ENCODE measurements around the gene CYP2R1. TPM values are rescaled to one million over a fixed set of nuclear protein-coding genes. Genes with fewer than 3 reads are reported as not detected.
"Not testable (repeated sequence)": the region's sequence is repeated elsewhere in the genome, so short reads cannot be mapped to it uniquely, and the experiment has no call there.

The CYP2R1 gene
- total RNA-seq, 1 donor from 2014 or later: 13.7 TPM

DNA sequence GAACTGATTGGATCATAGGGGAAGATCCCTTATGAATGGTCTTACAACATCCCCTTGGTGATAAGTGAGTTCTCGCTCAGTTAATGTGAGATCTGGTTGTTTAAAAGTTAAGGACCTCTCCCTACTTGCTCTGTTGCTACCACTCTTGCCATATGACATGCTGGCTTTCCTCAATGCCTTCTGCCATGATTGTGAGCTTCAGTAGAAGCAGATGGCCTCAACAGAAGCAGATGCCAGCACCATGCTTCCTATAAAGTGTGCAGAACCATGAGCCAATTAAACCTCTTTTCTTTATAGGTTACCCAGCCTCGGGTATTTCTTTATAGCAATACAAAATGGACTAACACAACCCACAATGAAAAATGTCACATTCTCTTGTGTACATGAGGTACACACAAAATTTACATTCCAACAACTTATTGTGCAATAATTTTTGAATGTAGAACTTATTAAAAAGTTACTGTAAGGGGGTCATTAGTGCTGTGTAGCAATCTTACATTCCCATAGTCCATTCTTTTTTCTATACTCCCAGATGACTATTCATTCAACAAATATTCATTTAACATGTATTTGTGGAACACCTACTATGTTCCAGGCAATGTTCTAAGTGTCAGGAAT is 10.3 kb downstream of the CYP2R1 start:
- Mint-ChIP-seq H3K36me3 (ENCODE audit: low read depth) (peaks cover 61% of the 10 kb centered on the region), H3K27ac (no peak overlapping the region), H3K4me3 (no peak overlapping the region), H3K4me1 (peaks cover 6% of the 10 kb centered on the region), H3K9me3 (peaks cover 8% of the 10 kb centered on the region), H3K27me3 (no peaks in the 10 kb centered on the region)
- DNase-seq: no peak
- intact Hi-C loops (cut with micrococcal nuclease): no loop called here

DNA sequence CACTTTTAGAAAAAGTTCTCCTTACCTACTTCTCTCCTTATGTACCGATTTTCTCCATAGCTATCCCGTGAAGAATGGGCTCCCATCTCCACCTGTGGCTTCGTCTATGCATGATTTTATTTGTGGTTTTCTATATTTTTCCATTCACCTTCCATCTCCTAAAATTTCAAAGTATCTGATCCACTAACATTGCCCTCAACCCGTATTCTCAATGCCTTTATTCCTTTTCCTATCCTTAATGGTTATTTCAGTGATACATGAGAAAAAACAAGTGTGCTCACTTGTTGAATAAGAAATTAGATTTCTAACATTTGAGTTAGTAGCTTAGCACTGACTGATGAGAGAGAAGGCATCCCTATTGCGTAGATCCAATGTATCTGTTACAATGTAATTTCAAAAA is 16.9 kb downstream of the CYP2R1 start:
- intact Hi-C loops (cut with micrococcal nuclease): no loop called here

DNA sequence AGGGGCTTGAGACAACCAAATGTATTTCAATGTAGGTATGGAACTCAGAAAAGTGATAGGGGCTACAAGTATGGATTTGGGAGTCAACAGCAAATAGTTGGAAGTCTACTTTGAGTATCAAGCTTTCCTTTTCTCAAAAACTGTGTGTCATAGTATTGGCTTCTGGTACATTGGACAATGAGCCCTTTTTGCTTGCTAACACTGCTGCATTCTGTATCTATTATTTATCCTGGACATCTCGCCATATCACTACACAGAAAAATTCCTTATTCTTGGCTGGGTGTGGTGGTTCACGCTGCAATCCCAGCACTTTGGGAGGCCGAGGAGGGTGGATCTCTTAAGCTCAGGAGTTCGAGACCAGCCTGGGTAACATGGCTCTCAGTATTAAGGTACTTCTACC is 18.4 kb downstream of the CYP2R1 start:
- no peak overlapping the region for H3K27ac Mint-ChIP-seq
- peaks cover 8% of the 10 kb centered on the region for H3K4me1 Mint-ChIP-seq
- H3K27me3 Mint-ChIP-seq: no peaks in the 10 kb centered on the region
- no peak overlapping the region for H3K4me3 Mint-ChIP-seq
- no peaks in the 10 kb centered on the region for H3K9me3 Mint-ChIP-seq
- H3K36me3 Mint-ChIP-seq (ENCODE audit: low read depth): peaks cover 74% of the 10 kb centered on the region
- intact Hi-C loops (cut with micrococcal nuclease): no loop called here
- no peak for DNase-seq

More for the DNA sequence above, 16.9 kb downstream of the CYP2R1 start:
- no peak for DNase-seq
- no peak overlapping the region for H3K4me3 Mint-ChIP-seq
- H3K27me3 Mint-ChIP-seq: no peaks in the 10 kb centered on the region
- H3K4me1 Mint-ChIP-seq: peaks cover 8% of the 10 kb centered on the region
- peaks cover 73% of the 10 kb centered on the region for H3K36me3 Mint-ChIP-seq (ENCODE audit: low read depth)
- no peaks in the 10 kb centered on the region for H3K9me3 Mint-ChIP-seq
- H3K27ac Mint-ChIP-seq: no peak overlapping the region

DNA sequence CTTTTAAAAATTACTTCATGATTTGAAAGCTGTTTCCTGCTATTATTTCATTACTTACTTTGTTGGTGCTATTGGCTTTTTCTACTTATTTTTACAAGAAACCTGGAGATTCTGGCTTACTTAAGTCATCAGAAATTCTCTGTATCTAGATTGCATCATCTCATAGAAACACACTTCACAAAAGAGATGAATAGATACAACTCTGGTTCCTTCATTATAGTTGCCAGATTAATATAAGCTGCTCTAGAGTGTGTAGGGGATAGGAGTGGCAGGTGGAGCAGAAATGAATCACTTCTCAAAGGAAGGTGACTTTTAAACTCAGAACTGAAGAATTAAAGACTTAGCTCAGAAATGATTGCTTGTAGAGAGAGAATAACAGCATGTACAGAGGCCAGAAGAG is 20.0 kb downstream of the CYP2R1 start:
- Mint-ChIP-seq H3K27me3 (no peaks in the 10 kb centered on the region), H3K4me3 (no peak overlapping the region), H3K4me1 (peaks cover 10% of the 10 kb centered on the region), H3K27ac (no peak overlapping the region), H3K36me3 (ENCODE audit: low read depth) (peaks cover 71% of the 10 kb centered on the region), H3K9me3 (no peaks in the 10 kb centered on the region)
- intact Hi-C loops (cut with micrococcal nuclease): no loop called here
- DNase-seq: no peak

DNA sequence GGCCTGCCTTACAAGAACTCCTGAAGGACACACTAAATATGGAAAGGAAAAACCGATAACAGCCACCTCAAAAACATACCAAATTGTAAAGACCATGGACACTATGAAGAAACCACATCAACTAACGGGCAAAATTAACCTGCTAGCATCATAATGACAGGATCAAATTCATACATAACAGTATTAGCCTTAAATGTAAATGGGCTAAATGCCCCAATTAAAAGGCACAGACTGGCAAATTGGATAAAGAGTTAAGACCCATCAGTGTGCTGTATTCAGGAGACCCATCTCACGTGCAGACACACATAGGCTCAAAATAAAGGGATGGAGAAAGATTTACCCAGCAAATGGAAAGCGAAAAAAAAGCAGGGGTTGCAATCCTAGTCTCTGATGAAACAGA is 28.3 kb downstream of the CYP2R1 start:
- DNase-seq; H3K27me3 Mint-ChIP-seq; intact Hi-C loops (cut with micrococcal nuclease); H3K4me3 Mint-ChIP-seq: not testable (repeated sequence)
- peaks cover 11% of the 10 kb centered on the region for H3K4me1 Mint-ChIP-seq
- H3K9me3 Mint-ChIP-seq: peaks cover 18% of the 10 kb centered on the region
- peak overlapping the region; percentile 18 for H3K27ac Mint-ChIP-seq
- H3K36me3 Mint-ChIP-seq (ENCODE audit: low read depth): peaks cover 65% of the 10 kb centered on the region

DNA sequence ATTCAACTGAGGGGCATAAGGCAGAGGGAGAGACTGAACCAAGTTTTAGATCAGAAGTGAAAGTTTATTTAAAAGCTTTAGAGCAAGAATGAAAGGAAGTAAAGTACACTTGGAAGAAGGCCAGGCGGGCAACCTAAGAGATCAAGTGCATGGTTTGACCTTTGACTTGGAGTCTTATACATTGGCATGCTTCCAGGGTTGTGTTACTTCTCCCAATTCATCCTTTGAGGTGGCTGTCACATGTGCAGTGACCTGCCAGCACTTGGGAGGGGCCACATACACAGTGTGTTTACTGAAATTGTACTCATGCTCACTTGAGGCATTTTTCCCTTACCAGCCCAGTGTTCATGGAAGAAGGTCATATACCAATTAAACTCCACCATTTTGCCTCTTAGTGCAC is 30.4 kb downstream of the CYP2R1 start:
- no peaks in the 10 kb centered on the region for H3K27me3 Mint-ChIP-seq
- DNase-seq: no peak
- H3K4me1 Mint-ChIP-seq: peaks cover 12% of the 10 kb centered on the region
- intact Hi-C loops (cut with micrococcal nuclease): no loop called here
- no peak overlapping the region for H3K27ac Mint-ChIP-seq
- H3K4me3 Mint-ChIP-seq: no peak overlapping the region
- H3K36me3 Mint-ChIP-seq (ENCODE audit: low read depth): peaks cover 63% of the 10 kb centered on the region
- peaks cover 18% of the 10 kb centered on the region for H3K9me3 Mint-ChIP-seq

DNA sequence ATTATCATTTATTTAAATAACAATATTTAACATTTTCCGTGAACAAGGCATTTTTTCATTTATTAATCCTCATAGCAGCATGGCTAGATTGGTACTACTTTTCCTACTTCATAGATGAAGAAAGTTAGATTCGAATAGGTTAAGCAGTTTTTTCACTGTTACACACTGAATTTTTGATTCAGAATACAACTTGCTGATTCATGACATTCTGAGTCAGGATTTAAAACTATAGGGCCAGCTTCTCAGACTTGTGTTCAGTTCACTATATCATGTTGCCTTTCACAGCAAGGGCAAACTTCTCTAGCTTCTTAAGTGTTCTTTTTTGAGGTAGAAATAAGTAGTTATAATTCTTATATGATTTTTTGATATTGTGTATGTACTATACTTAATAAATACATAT is 31.5 kb downstream of the CYP2R1 start:
- Mint-ChIP-seq H3K9me3 (peaks cover 22% of the 10 kb centered on the region), H3K4me1 (peaks cover 13% of the 10 kb centered on the region), H3K27ac (no peak overlapping the region), H3K4me3 (no peak overlapping the region), H3K36me3 (ENCODE audit: low read depth) (peaks cover 66% of the 10 kb centered on the region), H3K27me3 (no peaks in the 10 kb centered on the region)
- no peak for DNase-seq
- intact Hi-C loops (cut with micrococcal nuclease): no loop called here

DNA sequence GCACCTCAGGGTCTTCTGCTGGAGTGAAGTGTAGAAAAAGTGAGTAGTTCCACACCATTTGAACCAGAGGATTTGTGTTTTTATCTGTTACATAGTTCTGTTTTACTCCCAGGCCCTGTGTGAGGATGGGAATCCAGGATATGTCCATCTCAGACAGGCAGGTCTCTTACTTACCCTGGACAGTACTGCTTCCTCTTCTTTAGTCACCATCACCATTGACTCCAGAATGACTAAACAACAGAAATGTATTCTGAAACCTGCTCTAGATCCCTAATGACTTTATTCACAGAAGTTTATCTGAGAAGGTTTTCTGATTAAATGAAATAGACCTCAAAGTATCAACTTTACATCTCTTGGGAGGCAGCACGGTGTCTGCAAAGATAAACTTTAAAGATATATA is 33.6 kb downstream of the CYP2R1 start:
- H3K4me1 Mint-ChIP-seq: peaks cover 11% of the 10 kb centered on the region
- peaks cover 18% of the 10 kb centered on the region for H3K9me3 Mint-ChIP-seq
- no peak for DNase-seq
- peaks cover 66% of the 10 kb centered on the region for H3K36me3 Mint-ChIP-seq (ENCODE audit: low read depth)
- no peak overlapping the region for H3K4me3 Mint-ChIP-seq
- intact Hi-C loops (cut with micrococcal nuclease): no loop called here
- no peaks in the 10 kb centered on the region for H3K27me3 Mint-ChIP-seq
- no peak overlapping the region for H3K27ac Mint-ChIP-seq

DNA sequence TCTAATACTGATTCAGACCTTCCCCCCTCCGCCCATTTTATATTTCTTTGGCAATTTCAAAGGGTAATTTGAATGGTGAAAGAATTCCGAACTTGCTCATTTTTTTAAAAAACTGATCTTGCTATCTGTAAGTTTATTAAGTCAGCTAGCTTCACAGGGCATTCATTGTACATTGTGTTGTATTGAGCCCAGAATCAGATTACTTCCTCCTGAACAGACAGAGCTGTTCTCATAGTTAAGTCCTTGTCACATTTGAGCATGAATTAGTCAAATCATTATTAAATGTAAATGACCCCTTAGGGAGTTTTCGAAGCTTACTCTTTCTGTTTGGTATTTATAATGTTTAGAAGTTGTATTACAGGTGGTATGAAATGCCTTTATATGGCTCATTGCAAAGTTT is 34.4 kb downstream of the CYP2R1 start:
- H3K4me3 Mint-ChIP-seq: no peak overlapping the region
- peaks cover 11% of the 10 kb centered on the region for H3K4me1 Mint-ChIP-seq
- H3K9me3 Mint-ChIP-seq: peaks cover 18% of the 10 kb centered on the region
- intact Hi-C loops (cut with micrococcal nuclease): no loop called here
- H3K27me3 Mint-ChIP-seq: no peaks in the 10 kb centered on the region
- no peak for DNase-seq
- peaks cover 68% of the 10 kb centered on the region for H3K36me3 Mint-ChIP-seq (ENCODE audit: low read depth)
- no peak overlapping the region for H3K27ac Mint-ChIP-seq

DNA sequence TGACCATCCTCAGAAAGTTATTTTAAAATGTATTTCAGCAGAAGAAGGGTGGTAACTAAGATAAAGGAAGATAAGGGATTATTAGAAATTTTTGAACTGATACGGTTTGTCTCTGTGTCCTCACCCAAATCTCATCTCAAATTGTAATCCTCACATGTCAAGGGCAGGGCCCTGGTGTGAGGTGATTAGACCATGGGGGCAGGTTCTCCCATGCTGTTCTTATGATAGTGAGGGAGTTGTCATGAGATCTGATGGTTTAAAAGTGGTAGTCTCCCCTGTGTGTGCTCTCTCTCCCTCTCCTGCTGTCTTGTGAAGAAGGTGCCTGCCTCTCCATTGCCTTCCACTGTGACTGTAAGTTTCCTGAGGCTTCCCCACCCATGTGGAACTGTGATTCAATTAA is 36.1 kb downstream of the CYP2R1 start:
- no peak for DNase-seq
- Mint-ChIP-seq H3K4me3 (no peak overlapping the region), H3K36me3 (ENCODE audit: low read depth) (peaks cover 67% of the 10 kb centered on the region), H3K4me1 (peaks cover 12% of the 10 kb centered on the region), H3K9me3 (peaks cover 15% of the 10 kb centered on the region), H3K27ac (no peak overlapping the region), H3K27me3 (no peaks in the 10 kb centered on the region)
- intact Hi-C loops (cut with micrococcal nuclease): no loop called here

DNA sequence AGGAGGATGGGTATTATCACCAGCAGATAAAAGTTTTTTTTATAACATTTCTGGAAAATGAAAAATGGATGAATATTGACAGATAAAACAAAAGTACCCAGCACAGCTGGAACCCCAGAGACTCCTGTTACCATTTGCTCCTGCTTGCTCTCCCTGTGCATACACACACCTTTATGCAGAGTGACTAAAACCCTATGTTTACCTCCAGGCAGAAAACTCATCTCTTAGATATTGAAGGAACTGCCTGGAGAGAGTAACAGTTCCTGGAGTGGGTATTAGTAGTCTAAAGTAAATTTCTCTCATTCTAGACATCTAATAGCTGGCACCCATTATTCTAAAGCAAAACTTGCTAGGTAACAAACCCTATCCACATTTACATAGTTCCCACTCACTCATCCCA is 38.0 kb downstream of the CYP2R1 start:
- Mint-ChIP-seq H3K36me3 (ENCODE audit: low read depth) (peaks cover 75% of the 10 kb centered on the region), H3K27ac (no peak overlapping the region), H3K4me1 (peaks cover 12% of the 10 kb centered on the region), H3K27me3 (no peaks in the 10 kb centered on the region), H3K4me3 (no peak overlapping the region), H3K9me3 (peaks cover 15% of the 10 kb centered on the region)
- DNase-seq: no peak
- intact Hi-C loops (cut with micrococcal nuclease): no loop called here

DNA sequence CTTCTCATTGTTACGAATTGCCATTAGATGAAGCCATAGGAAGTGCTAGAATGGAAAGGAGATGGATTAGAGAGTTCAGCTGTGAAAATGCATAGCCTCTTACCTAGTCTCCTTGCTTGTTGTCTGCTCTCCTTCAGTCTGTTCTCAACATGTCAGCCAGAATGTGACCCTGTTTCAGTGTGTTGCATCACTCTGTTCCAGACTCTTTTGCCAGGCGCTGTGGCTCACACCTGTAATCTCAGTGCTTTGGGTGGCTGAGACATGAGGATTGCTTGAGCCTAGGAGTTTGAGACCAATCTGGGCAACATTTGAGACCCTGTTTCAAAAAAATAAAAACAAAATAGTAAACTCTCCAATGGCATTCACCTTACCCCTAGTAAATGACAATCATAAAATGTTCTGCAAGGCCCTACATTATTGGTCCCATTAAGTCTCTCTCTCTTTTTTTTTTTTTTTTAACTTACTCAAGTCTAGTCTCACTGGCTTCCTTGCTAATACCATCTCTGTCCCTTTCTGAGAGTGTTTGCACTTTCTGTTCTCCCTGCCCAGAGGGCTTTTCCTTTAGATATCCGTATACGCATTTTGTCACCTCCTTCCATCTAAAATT is 39.4 kb downstream of the CYP2R1 start:
- Mint-ChIP-seq H3K27ac (peak overlapping the region; percentile 2), H3K9me3 (peaks cover 15% of the 10 kb centered on the region), H3K36me3 (ENCODE audit: low read depth) (peaks cover 75% of the 10 kb centered on the region), H3K4me3 (no peak overlapping the region), H3K27me3 (no peaks in the 10 kb centered on the region), H3K4me1 (peaks cover 12% of the 10 kb centered on the region)
- intact Hi-C loops (cut with micrococcal nuclease): no loop called here
- DNase-seq: no peak

DNA sequence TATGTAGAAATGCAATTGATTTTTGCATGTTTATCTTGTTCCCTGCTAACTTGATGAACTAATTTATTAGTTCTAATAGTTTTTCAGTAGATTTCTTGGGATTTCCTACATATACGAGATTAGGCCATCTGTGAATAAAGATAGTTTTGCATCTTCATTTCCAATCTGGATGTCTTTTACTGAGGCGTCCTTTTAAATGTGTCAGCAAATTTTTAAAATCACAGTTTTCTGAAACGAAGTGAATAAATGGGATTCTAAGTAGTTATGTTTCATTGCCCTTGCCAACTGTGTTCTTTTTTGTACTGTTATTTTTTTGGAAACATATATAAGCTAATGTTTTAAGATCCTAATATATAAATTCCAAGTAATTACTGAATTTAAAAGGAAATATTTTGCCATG is 50.0 kb downstream of the CYP2R1 start:
- peaks cover 20% of the 10 kb centered on the region for H3K9me3 Mint-ChIP-seq
- H3K4me1 Mint-ChIP-seq: no peaks in the 10 kb centered on the region

DNA sequence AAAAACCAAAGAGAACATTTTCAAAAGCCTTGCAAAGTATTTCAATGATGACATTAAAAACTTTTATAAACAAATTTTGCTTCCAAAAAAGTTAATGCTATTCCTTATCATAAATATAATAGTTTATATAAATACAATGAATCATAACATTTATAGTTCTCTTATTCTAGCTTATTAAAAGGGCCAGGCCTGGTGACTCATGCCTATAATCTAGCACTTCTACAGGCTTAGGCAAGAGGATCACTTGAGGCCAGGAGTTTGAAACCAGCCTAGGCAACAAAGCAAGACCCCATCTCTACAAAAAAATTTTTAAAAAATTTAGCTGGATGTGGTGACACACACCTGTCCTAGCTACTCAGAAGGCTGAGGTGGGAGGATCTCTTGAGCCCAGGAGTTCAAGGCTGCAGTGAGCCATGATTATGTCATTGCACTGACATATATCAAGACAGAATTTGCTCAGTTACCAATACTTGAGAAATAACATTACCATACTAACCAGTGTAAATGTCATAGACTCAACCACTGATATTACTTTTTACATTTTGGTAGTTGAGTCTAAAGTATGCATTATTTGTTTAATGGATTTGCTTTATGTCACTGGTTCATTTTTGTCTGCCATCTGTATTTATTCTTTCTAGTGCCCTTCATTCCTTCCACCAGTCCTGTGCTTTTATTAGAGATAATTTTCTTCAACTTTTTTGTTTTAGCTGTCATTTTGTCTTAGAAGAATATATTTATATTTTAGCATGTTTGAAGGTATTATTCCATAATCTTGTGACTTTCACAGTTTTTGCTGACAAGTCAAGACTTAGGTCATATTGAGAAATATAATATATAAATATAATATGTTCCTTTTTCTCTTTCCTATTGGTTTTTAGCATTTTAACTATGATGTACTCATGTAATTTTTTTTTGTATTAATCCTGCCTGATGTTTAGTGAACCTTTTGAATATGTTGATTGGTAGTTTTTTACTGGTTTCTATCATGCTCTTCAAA is 56.2 kb downstream of the CYP2R1 start:
- intact Hi-C loops (cut with micrococcal nuclease): no loop called here
- Mint-ChIP-seq H3K4me1 (peaks cover 2% of the 10 kb centered on the region), H3K27me3 (no peaks in the 10 kb centered on the region), H3K36me3 (ENCODE audit: low read depth) (peaks cover 63% of the 10 kb centered on the region), H3K9me3 (peaks cover 6% of the 10 kb centered on the region), H3K4me3 (no peak overlapping the region), H3K27ac (no peak overlapping the region)
- no peak for DNase-seq

More for the DNA sequence above, 50.0 kb downstream of the CYP2R1 start:
- Mint-ChIP-seq H3K27ac (no peak overlapping the region), H3K4me3 (no peak overlapping the region), H3K36me3 (ENCODE audit: low read depth) (peaks cover 71% of the 10 kb centered on the region), H3K27me3 (no peaks in the 10 kb centered on the region)
- no peak for DNase-seq
- intact Hi-C loops (cut with micrococcal nuclease): no loop called here

Measured in activated CD4-positive, alpha-beta T cell treated with anti-CD3 and anti-CD28 coated beads, Interleukin-2, amount 10 ng/mL, durations not matched to agents 24 days and 14 days (primary cell).